Naive thymus-derived CD8-positive, alpha-beta T cell (primary cell): Measurements from ENCODE around the gene RNF220. TPM values are rescaled to one million over a fixed set of nuclear protein-coding genes. Genes with fewer than 3 reads are reported as not detected.

Experiments
- ATAC-seq, 2 donors: fragments of 150-1000 bp; cut with Tn5 transposase in 1 of 2; sonication (Bioruptor Pico), chemical (Tn5 transposase) in 1 of 2; 1 replicate in 1 of 2; 2 replicates in 1 of 2; pipeline ENCODE4 v1.10.0; 2021; ENCODE audit warnings: mild to moderate bottlenecking in 2 of 2, moderate library complexity in 2 of 2
- POLR2A ChIA-PET: fragments of 350-600 bp; sonication (Branson Sonifier 250); formaldehyde crosslinking; loops from one replicate; lab custom pipeline; 2021; ENCODE audit warnings: antibody characterized with exemption; lab: Charles Lee
- DNase-seq, 10 donors: peaks; one replicate each; pipeline versions ENCODE4 v3.0.0 to v3.0.0-alpha.2; 2020 to 2022
- H3K27ac Mint-ChIP-seq, 10 donors: one replicate each; pipeline ENCODE4 v1.8.0; 2020 to 2022; ENCODE audit warnings: mild to moderate bottlenecking in 10 of 10, mixed read lengths in 10 of 10, moderate library complexity in 4 of 10, inconsistent platforms in 1 of 10
- H3K27me3 Mint-ChIP-seq, 5 donors: one replicate each; pipeline ENCODE4 v1.8.0; 2021 to 2022; ENCODE audit warnings: mixed read lengths in 5 of 5
- H3K36me3 Mint-ChIP-seq, 3 donors: one replicate each; pipeline ENCODE4 v1.8.0; 2020 to 2022; ENCODE audit warnings: mixed read lengths in 3 of 3, mild to moderate bottlenecking in 2 of 3, inconsistent platforms in 1 of 3
- H3K4me1 Mint-ChIP-seq, 4 donors: one replicate each; pipeline ENCODE4 v1.8.0; 2021 to 2022; ENCODE audit warnings: mixed read lengths in 4 of 4
- H3K4me3 Mint-ChIP-seq, 10 donors: one replicate each; pipeline ENCODE4 v1.8.0; 2020 to 2022; ENCODE audit warnings: mild to moderate bottlenecking in 10 of 10, mixed read lengths in 10 of 10, moderate library complexity in 6 of 10, inconsistent platforms in 1 of 10
- H3K9me3 Mint-ChIP-seq, 9 donors: one replicate each; pipeline ENCODE4 v1.8.0; 2020 to 2022; ENCODE audit warnings: mixed read lengths in 9 of 9, mild to moderate bottlenecking in 3 of 9, inconsistent platforms in 1 of 9, moderate library complexity in 1 of 9
- polyA plus RNA-seq, 3 donors: library from polyadenylated mRNA; unstranded; fragments of 300-500 nt; fragmentation: Illumina TruSeq; gene quantifications; one replicate each; pipeline ENCODE4 v1.2.3, GENCODE V29; 2021
- total RNA-seq, 8 experiments: library from RNA in 2 of 8; stranded (reverse) in 2 of 8; gene quantifications; one replicate each; pipeline ENCODE4 v1.2.3 and lab custom pipeline; 2021 to 2026

Gene RNF220
- total and polyA plus RNA-seq, 5 experiments from 2014 or later: 62.2 to 129 (median 103) TPM

GRCh38 chr1:44587796-44588460, 182.9 kb downstream of the RNF220 start:
- H3K27me3 Mint-ChIP-seq: peaks cover 0 to 3% (median 0%) of the 10 kb centered on the region in 5 donors
- H3K4me3 Mint-ChIP-seq: no peak overlapping the region
- peaks cover 0 to 2% (median 0%) of the 10 kb centered on the region in 4 donors for H3K4me1 Mint-ChIP-seq
- POLR2A ChIA-PET: no interaction called here
- H3K9me3 Mint-ChIP-seq: no peaks in the 10 kb centered on the region
- H3K36me3 Mint-ChIP-seq: no peaks in the 10 kb centered on the region
- no peak for ATAC-seq
- no peak overlapping the region for H3K27ac Mint-ChIP-seq
- no peak for DNase-seq

- POLR2A ChIA-PET: no interaction called here
- no peaks in the 10 kb centered on the region for H3K9me3 Mint-ChIP-seq
- H3K4me3 Mint-ChIP-seq: no peak overlapping the region
Observed at GRCh38 chr1:44588551-44589210, 183.6 kb downstream of the RNF220 start.

GRCh38 chr1:44590475-44590874, 185.4 kb downstream of the RNF220 start:
- POLR2A ChIA-PET: no interaction called here
- no peak for ATAC-seq

More at GRCh38 chr1:44588551-44589210, 183.6 kb downstream of the RNF220 start:
- ATAC-seq (no peak), DNase-seq (no peak)
- no peak overlapping the region for H3K27ac Mint-ChIP-seq
- peaks cover 0 to 2% (median 0%) of the 10 kb centered on the region in 4 donors for H3K4me1 Mint-ChIP-seq
- H3K27me3 Mint-ChIP-seq: peaks cover 0 to 3% (median 0%) of the 10 kb centered on the region in 5 donors
- no peaks in the 10 kb centered on the region for H3K36me3 Mint-ChIP-seq

DNA sequence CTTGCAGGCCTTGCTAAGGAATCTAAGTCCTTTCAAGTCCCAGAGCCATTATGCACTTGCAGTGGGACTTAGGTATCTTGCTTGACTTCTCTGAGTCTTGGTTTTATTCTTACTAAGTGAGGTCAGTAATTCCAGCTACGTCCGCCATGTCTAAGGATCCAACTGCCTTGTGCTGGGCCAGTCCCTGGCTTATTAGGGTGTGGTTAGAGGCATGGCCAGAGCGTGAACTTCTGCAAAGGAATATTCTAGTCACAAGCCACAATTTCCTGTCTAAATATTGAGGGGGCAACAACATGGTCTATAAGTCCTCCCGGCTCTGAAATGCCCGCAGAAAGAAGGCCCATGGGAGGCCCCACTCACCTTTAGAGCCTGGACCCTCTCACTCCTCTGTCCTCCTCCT, 186.3 kb downstream of the RNF220 start:
- Mint-ChIP-seq H3K4me3 (no peak overlapping the region), H3K9me3 (no peaks in the 10 kb centered on the region), H3K4me1 (peaks cover 0 to 2% (median 0%) of the 10 kb centered on the region in 4 donors), H3K27ac (no peak overlapping the region), H3K36me3 (no peaks in the 10 kb centered on the region), H3K27me3 (peaks cover 0 to 5% (median 0%) of the 10 kb centered on the region in 5 donors)
- no peak for DNase-seq
- POLR2A ChIA-PET: no interaction called here
- no peak for ATAC-seq

More at GRCh38 chr1:44590475-44590874, 185.4 kb downstream of the RNF220 start:
- Mint-ChIP-seq H3K9me3 (no peaks in the 10 kb centered on the region), H3K27ac (no peak overlapping the region), H3K4me1 (peaks cover 0 to 2% (median 0%) of the 10 kb centered on the region in 4 donors), H3K36me3 (no peaks in the 10 kb centered on the region), H3K4me3 (no peak overlapping the region), H3K27me3 (peaks cover 0 to 3% (median 0%) of the 10 kb centered on the region in 5 donors)
- no peak for DNase-seq

DNA sequence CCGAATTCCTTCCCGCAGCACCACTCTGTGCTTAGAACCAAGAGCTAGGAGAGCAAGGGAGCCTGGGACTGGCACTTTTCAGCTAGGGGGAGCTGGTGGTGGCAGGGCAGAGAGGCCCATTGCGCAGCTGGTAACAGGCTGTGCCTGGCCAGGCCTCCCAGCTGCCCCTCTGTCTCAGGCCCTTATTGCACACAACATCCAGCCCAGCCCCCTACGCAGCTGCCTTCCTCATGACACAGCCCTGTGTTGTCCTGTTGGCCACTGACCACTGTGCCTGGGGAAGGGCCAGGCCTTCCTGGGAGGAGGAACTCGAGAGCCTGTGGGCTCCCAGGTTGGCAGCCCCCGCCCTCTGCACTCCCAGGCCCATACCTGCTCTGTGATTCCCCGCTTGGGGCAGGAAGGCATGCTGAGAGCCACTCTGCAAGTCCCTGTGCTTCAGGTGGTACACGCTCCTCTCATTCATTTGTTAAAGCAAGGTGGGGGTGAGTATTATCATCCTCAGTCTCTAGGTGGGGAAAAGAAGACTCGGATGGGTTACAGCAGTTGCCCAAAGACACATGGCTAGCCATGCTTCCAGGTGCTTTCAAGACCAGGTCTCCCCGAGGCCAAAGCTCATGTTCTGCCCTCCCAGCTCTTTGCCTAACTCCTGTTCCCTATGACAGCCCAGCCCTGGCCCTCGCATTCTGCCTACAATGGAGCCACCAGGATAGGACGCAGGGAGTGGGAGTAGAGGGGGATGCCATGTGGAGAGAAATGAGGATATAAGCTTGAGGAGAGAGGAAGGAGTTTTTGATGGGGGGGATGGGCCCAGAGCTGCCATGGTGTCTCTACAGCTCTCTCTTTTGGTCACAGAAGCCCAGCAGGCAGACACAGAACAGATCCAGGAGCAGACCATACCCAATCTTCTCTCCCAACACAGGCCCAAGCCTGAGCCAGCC, 187.4 kb downstream of the RNF220 start:
- peaks cover 0 to 2% (median 0%) of the 10 kb centered on the region in 4 donors for H3K4me1 Mint-ChIP-seq
- no peaks in the 10 kb centered on the region for H3K9me3 Mint-ChIP-seq
- DNase-seq (no peak), ATAC-seq (no peak)
- no peak overlapping the region for H3K4me3 Mint-ChIP-seq
- POLR2A ChIA-PET: no interaction called here
- H3K36me3 Mint-ChIP-seq: no peaks in the 10 kb centered on the region
- H3K27ac Mint-ChIP-seq: peak overlapping the region in 1 of 10 donors; percentile 50
- H3K27me3 Mint-ChIP-seq: peaks cover 0 to 7% (median 1%) of the 10 kb centered on the region in 5 donors

DNA sequence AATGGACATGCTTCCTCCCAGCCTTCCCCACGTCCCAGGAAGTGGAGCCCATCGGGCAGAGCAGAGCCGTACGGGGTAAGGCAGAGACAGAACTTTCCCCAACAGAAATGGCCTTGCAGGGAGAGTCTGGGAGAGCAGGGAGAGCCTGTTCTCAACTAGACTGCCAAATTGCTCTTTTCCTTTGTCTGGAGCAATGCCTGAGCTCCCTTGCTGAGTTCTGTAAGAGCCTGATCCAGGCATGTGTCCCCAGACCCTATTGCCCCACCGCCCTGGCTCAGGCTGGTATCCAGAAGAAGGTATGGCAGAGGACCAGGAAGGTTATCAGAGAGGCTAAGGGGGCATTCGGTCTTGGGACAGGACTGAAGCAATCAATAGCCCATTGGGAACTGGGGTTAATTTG, 189.3 kb downstream of the RNF220 start:
- POLR2A ChIA-PET: interaction anchor here (0.6 kb wide), 1 partner anchor 104 kb away, joined by 4 read pairs; no protein-coding TSS in a partner anchor
- H3K36me3 Mint-ChIP-seq: no peaks in the 10 kb centered on the region
- no peaks in the 10 kb centered on the region for H3K9me3 Mint-ChIP-seq
- ATAC-seq (no peak), DNase-seq (no peak)
- no peak overlapping the region for H3K4me3 Mint-ChIP-seq
- H3K4me1 Mint-ChIP-seq: peaks cover 0 to 2% (median 0%) of the 10 kb centered on the region in 4 donors
- H3K27ac Mint-ChIP-seq: no peak overlapping the region
- peaks cover 0 to 8% (median 3%) of the 10 kb centered on the region in 5 donors for H3K27me3 Mint-ChIP-seq

DNA sequence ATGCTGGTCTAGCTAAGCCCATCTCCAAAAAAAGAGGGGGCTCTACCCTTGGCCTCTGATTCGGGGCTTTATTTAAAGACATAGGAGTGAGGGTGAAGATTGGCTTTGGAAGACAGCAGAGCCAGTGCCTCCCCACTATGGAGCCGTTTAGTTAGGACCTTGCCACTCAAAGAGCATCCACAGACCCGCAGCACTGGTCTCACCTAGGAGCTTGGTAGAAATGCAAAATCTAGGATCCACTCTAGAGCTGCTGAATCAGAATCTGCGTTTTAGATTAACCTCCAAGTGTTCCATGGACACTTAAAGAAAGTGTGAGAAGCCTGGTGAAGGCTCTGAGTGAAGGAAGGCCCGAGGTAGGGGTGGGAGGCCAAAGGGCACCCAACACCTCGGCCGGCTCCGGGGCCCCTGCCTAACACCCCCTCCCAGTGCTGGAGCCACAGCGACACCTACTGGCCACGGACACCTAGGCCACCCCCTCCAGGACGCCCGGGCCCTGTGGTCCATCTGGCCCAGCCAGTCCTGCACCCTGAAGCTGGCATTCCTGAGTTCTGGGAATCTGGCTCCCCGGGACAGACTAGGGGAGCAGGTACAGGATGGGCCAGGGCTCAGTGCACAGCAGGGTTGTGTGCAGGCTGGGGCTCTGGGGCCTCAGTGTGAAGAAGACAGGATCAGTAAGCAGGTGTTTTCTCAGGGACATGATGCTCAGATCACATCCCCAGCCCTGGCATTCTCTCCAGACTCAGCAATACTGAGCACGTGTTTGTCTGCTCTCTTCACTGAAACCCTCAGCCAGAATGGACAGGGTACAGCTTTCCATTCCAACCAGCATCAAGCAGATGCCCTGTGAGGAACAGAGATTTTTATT, 190.0 kb downstream of the RNF220 start:
- Mint-ChIP-seq H3K4me3 (no peak overlapping the region), H3K36me3 (no peaks in the 10 kb centered on the region), H3K27ac (no peak overlapping the region), H3K9me3 (no peaks in the 10 kb centered on the region), H3K4me1 (peaks cover 0 to 2% (median 0%) of the 10 kb centered on the region in 4 donors), H3K27me3 (peaks cover 0 to 8% (median 3%) of the 10 kb centered on the region in 5 donors)
- POLR2A ChIA-PET: interaction anchor here (0.6 kb wide), 1 partner anchor 105 kb away, joined by 4 read pairs; no protein-coding TSS in a partner anchor
- DNase-seq (peak; percentile 49 to 85 (median 68)), ATAC-seq (peak; percentile 81 to 98)

DNA sequence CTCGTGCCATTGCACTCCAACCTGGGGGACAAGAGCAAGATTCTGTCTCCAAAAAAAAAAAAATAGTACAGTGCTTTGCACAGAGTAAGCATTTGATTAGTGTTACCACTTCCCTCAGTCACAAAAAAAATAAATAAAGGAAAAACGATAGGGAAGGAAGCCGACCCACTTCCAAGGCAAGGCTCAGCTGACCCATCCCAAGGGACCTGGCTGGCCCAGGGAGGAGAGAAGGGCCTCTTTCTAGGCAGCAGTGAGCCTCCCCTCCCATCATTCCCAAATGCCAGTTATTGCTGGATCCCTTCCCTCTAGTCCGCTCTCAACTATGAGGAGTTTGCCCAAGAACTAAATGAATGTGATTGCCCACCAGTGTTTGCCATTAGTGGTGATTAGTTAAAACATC, 191.5 kb downstream of the RNF220 start:
- H3K27me3 Mint-ChIP-seq: peaks cover 0 to 8% (median 3%) of the 10 kb centered on the region in 5 donors

GRCh38 chr1:44598167-44598566, 193.1 kb downstream of the RNF220 start:
- POLR2A ChIA-PET: no interaction called here
- DNase-seq (no peak), ATAC-seq (no peak)
- no peaks in the 10 kb centered on the region for H3K9me3 Mint-ChIP-seq
- no peaks in the 10 kb centered on the region for H3K4me1 Mint-ChIP-seq
- H3K27me3 Mint-ChIP-seq: peaks cover 0 to 8% (median 3%) of the 10 kb centered on the region in 5 donors
- H3K4me3 Mint-ChIP-seq: no peak overlapping the region
- no peak overlapping the region for H3K27ac Mint-ChIP-seq
- no peaks in the 10 kb centered on the region for H3K36me3 Mint-ChIP-seq

More for the DNA sequence above, 191.5 kb downstream of the RNF220 start:
- POLR2A ChIA-PET: no interaction called here
- peak overlapping the region in 1 of 10 donors; percentile 41 for H3K27ac Mint-ChIP-seq
- ATAC-seq: no peak
- no peaks in the 10 kb centered on the region for H3K9me3 Mint-ChIP-seq
- no peak for DNase-seq
- no peaks in the 10 kb centered on the region for H3K36me3 Mint-ChIP-seq
- no peak overlapping the region for H3K4me3 Mint-ChIP-seq
- H3K4me1 Mint-ChIP-seq: peaks cover 0 to 2% (median 0%) of the 10 kb centered on the region in 4 donors

GRCh38 chr1:44602634-44603628, 197.9 kb downstream of the RNF220 start:
- no peaks in the 10 kb centered on the region for H3K27me3 Mint-ChIP-seq
- POLR2A ChIA-PET: no interaction called here
- H3K9me3 Mint-ChIP-seq: no peaks in the 10 kb centered on the region
- no peak overlapping the region for H3K4me3 Mint-ChIP-seq
- no peak overlapping the region for H3K27ac Mint-ChIP-seq
- H3K4me1 Mint-ChIP-seq: no peaks in the 10 kb centered on the region
- DNase-seq: no peak
- no peak for ATAC-seq
- H3K36me3 Mint-ChIP-seq: no peaks in the 10 kb centered on the region

DNA sequence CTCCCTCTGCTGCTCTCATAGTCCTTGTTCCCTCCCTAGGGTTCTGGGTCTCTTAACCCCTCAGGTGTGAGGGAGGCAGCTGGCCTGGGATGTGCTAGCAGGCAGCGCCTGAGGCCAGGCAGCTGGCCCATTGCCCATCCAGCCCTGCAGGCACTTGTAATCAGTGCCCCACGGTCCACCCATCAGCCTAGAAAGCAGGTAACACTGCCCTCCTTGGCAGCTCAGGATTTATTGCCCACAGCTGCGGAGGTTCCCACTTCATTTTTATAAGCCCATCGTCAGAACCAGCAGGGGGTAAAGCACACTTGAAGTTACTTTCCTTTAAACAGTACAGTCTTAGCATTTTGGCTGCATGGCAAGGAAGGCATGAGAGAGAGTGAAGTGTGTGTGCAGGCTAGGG, 198.7 kb downstream of the RNF220 start:
- Mint-ChIP-seq H3K27me3 (peaks cover 0 to 2% (median 0%) of the 10 kb centered on the region in 5 donors), H3K27ac (no peak overlapping the region), H3K9me3 (no peaks in the 10 kb centered on the region), H3K4me1 (no peaks in the 10 kb centered on the region), H3K4me3 (no peak overlapping the region), H3K36me3 (no peaks in the 10 kb centered on the region)
- ATAC-seq: no peak
- no peak for DNase-seq
- POLR2A ChIA-PET: no interaction called here
